Activated CD4-positive, alpha-beta T cell treated with anti-CD3 and anti-CD28 coated beads for 36 hours (primary cell): ENCODE data around the gene PAMR1. TPM values are rescaled to one million over a fixed set of nuclear protein-coding genes. Genes with fewer than 3 reads are reported as not detected.

Source experiments
- ATAC-seq: fragments of 200-7000 bp; cut with Tn5 transposase; one replicate; pipeline ENCODE4 v1.10.0; 2021; ENCODE audit warnings: mild to moderate bottlenecking, moderate library complexity
- CTCF ChIA-PET: fragments of 350-600 bp; sonication (Branson Sonifier 250); formaldehyde crosslinking; loops from one replicate; lab custom pipeline; 2021; ENCODE audit warnings: antibody characterized with exemption; lab: Charles Lee
- POLR2A ChIA-PET: fragments of 350-600 bp; sonication (Branson Sonifier 250); formaldehyde crosslinking; loops from one replicate; lab custom pipeline; 2021; ENCODE audit warnings: antibody characterized with exemption, inconsistent platforms; lab: Charles Lee
- DNase-seq: peaks from one replicate; pipeline ENCODE4 v3.0.0-alpha.2; 2020
- H3K27ac Mint-ChIP-seq: one replicate; pipeline ENCODE4 v1.8.0; 2021; ENCODE audit warnings: mixed read lengths
- H3K27me3 Mint-ChIP-seq: one replicate; pipeline ENCODE4 v1.8.0; 2021; ENCODE audit warnings: mixed read lengths
- H3K36me3 Mint-ChIP-seq: one replicate; pipeline ENCODE4 v1.8.0; 2021; ENCODE audit warnings: low read depth, mixed read lengths
- H3K4me1 Mint-ChIP-seq: one replicate; pipeline ENCODE4 v1.8.0; 2021; ENCODE audit warnings: mixed read lengths
- H3K4me3 Mint-ChIP-seq: one replicate; pipeline ENCODE4 v1.8.0; 2021; ENCODE audit warnings: mild to moderate bottlenecking, moderate library complexity, mixed read lengths
- H3K9me3 Mint-ChIP-seq: one replicate; pipeline ENCODE4 v1.8.0; 2021; ENCODE audit warnings: low read depth, mixed read lengths
- intact Hi-C, 2 experiments: fragments of 100-400 bp; cut with DNase I in 1 of 2; cut with micrococcal nuclease in 1 of 2; formaldehyde crosslinking; loops; one replicate each; pipeline versions ENCODE4 v1.14.2 to v1.15.1; 2022 to 2024; cut with DNase I, micrococcal nuclease
- total RNA-seq, 2 experiments: library from RNA; stranded (reverse); gene quantifications; one replicate each; pipeline ENCODE4 v1.2.3, GENCODE V29; 2021

PAMR1 gene
- total RNA-seq, 2 experiments from 2014 or later, result not detected

DNA sequence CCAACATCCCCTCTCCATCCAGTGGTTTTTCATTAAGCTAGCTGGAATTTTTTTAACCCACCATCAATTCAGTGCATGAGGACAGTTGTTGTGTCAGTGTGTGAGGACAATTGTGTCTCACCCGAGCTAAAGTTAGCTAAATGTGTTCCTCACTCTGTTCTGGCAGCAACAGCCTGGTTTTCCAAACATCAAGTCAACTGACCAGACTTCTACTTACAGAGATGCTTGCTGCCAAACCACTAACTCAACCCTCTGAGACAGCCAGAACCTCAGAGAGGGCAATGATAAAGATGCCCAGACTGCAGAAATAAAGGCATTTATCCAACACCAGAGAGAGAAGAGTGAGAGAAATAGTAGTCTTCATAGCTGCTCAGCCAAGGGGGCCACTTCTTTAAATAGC lies 6.7 kb downstream of the PAMR1 start:
- no peak overlapping the region for H3K4me3 Mint-ChIP-seq
- ATAC-seq (no peak), DNase-seq (no peak)
- H3K27ac Mint-ChIP-seq, result no peak overlapping the region
- ChIA-PET POLR2A (no interaction called here), CTCF (no interaction called here)
- H3K9me3 Mint-ChIP-seq, result no peaks in the 10 kb centered on the region
- H3K4me1 Mint-ChIP-seq, result no peaks in the 10 kb centered on the region
- H3K36me3 Mint-ChIP-seq, result no peaks in the 10 kb centered on the region
- intact Hi-C loops, result no loop called here
- peaks cover 38% of the 10 kb centered on the region for H3K27me3 Mint-ChIP-seq

DNA sequence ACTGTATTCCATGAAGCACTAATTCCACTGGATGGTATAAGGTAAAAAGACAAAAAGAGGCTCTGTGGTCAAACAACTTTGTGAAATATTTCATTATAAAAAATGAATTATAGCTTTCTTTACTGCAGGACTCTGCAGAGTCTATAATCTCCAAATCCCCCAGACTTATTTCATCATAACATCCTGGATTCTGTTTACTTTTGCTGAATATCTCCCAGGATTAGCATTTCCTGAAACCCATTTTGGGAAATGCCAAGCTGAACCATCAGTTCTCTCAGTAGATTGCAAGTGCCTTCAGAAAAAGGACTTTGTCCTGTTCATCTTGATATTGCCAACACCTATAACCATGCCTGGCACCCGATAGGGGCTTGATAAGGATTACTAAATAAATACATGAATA lies 7.9 kb downstream of the PAMR1 start:
- H3K36me3 Mint-ChIP-seq, result no peaks in the 10 kb centered on the region
- H3K9me3 Mint-ChIP-seq, result no peaks in the 10 kb centered on the region
- no peaks in the 10 kb centered on the region for H3K4me1 Mint-ChIP-seq
- ATAC-seq, result no peak
- POLR2A ChIA-PET, result no interaction called here
- H3K4me3 Mint-ChIP-seq, result no peak overlapping the region
- DNase-seq, result no peak
- CTCF ChIA-PET, result interaction anchor here (0.6 kb wide), 1 partner anchor 956 kb away, joined by 3 read pairs; no protein-coding TSS in a partner anchor
- intact Hi-C loops, result no loop called here
- H3K27me3 Mint-ChIP-seq, result peaks cover 32% of the 10 kb centered on the region
- no peak overlapping the region for H3K27ac Mint-ChIP-seq

DNA sequence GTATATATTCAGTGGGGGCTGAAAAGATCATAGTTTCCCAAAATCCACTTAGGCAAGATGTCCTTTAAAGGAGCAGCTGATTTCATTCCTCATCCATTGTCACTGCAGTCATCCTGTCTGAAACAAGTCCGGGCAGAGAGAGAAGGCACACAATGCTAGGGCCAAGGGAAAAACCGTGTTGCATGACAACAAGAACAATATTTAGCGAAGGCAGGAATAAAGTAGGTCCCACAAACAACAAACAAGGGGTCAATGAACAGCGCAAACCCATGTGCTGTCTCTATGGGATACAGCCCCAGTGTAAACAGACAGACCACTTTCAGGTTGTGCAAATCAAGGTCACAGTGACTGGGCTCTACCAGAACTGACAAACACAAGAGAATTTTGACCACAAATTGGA lies 9.0 kb downstream of the PAMR1 start:
- no peak for DNase-seq
- no peaks in the 10 kb centered on the region for H3K36me3 Mint-ChIP-seq
- no peak overlapping the region for H3K4me3 Mint-ChIP-seq
- intact Hi-C loops, result no loop called here
- ChIA-PET POLR2A (no interaction called here), CTCF (no interaction called here)
- no peaks in the 10 kb centered on the region for H3K4me1 Mint-ChIP-seq
- peaks cover 31% of the 10 kb centered on the region for H3K27me3 Mint-ChIP-seq
- ATAC-seq, result no peak
- no peak overlapping the region for H3K27ac Mint-ChIP-seq
- no peaks in the 10 kb centered on the region for H3K9me3 Mint-ChIP-seq

DNA sequence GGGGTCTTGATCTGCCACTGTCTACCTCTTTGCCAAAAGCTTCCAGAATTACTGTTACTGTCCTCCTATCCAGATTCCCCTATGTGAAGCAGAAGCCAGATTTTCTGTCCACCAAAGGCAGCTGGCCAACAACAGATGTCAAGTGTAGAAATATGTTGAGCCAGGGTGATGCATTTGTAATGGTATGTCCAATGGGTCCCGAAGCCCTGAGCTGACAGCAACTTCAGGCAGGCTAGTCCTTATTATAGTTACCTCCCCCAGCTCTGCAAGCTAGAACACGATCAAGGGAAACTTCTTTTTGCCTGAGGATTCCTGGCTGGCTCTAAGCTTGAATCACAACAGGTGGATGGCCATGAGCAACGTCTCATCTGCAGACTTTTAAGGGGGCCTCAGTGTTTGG lies 10.2 kb downstream of the PAMR1 start:
- no peaks in the 10 kb centered on the region for H3K36me3 Mint-ChIP-seq
- H3K4me3 Mint-ChIP-seq, result no peak overlapping the region
- CTCF ChIA-PET, result no interaction called here
- no peak for DNase-seq
- intact Hi-C loops, result no loop called here
- POLR2A ChIA-PET, result no interaction called here
- no peaks in the 10 kb centered on the region for H3K4me1 Mint-ChIP-seq
- ATAC-seq, result no peak
- H3K27ac Mint-ChIP-seq, result no peak overlapping the region
- H3K9me3 Mint-ChIP-seq, result no peaks in the 10 kb centered on the region
- H3K27me3 Mint-ChIP-seq, result peaks cover 31% of the 10 kb centered on the region

DNA sequence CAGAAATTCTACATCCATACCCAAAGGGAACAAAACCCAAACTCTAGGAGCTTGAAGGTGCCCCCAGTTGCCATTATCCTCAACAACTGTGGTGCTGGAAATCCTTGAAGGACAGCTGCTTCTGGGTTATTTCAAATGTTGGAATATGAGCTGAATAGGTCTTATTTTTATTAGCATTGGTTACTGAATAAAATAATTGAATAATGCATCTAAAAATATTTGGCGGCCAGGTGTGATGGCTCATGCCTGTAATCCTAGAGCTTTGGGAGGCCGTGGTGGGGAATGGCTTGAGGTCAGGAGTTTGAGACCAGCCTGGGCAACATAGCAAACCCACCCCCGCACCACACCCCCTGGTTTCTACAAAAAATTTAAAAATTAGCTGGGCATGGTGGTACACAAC lies 10.9 kb downstream of the PAMR1 start:
- intact Hi-C loops, result no loop called here
- no peak for DNase-seq
- no peaks in the 10 kb centered on the region for H3K9me3 Mint-ChIP-seq
- H3K36me3 Mint-ChIP-seq, result no peaks in the 10 kb centered on the region
- ChIA-PET CTCF (no interaction called here), POLR2A (no interaction called here)
- ATAC-seq, result no peak
- H3K27ac Mint-ChIP-seq, result no peak overlapping the region
- no peaks in the 10 kb centered on the region for H3K4me1 Mint-ChIP-seq
- peaks cover 30% of the 10 kb centered on the region for H3K27me3 Mint-ChIP-seq
- no peak overlapping the region for H3K4me3 Mint-ChIP-seq

DNA sequence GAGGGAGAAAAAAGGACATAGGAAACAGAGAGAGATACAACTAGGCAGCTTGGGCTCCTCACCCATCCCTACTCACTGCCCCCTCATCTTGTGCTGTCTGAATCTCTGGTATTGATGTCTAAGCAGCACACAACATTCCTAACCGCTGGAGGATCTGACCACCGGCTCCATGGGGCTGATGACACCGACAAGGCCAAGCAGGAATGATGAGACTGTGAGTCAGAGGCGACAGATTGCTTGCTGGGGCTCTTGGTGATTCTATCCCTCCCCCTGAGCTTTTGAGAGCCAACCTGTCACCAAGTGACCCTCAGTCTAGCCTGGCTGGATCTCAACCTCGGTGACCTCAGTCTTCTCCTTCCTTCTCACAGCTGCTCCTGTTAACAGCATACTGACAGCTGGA lies 13.8 kb downstream of the PAMR1 start:
- DNase-seq (no peak), ATAC-seq (no peak)
- Mint-ChIP-seq H3K4me3 (no peak overlapping the region), H3K36me3 (no peaks in the 10 kb centered on the region), H3K9me3 (peaks cover 4% of the 10 kb centered on the region), H3K27me3 (peaks cover 28% of the 10 kb centered on the region), H3K4me1 (no peaks in the 10 kb centered on the region), H3K27ac (no peak overlapping the region)
- ChIA-PET POLR2A (no interaction called here), CTCF (no interaction called here)
- intact Hi-C loops, result no loop called here

DNA sequence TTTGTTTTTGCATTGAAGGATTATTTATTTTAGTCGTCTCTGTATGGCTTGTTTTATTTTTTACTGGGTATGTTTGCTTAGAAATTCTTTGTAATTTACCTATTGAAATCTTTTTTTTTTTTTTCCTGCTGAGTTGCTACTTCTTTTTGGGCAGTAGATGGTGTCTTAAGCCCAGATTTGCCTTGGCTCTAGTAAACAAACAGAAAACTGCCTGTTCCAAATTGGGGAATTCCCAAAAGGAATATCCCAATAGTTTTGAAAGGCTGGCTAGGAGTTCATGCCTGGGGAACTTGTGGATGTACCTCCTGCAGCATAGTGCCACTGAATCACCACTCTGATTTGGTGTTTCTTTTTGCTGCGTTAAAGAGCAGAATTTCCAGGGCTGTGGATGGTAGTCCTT lies 17.7 kb downstream of the PAMR1 start:
- Mint-ChIP-seq H3K27ac (no peak overlapping the region), H3K36me3 (no peaks in the 10 kb centered on the region), H3K4me3 (no peak overlapping the region), H3K27me3 (peaks cover 17% of the 10 kb centered on the region), H3K9me3 (peaks cover 6% of the 10 kb centered on the region), H3K4me1 (no peaks in the 10 kb centered on the region)
- no peak for ATAC-seq
- intact Hi-C loops, result no loop called here
- no peak for DNase-seq
- CTCF ChIA-PET, result no interaction called here
- POLR2A ChIA-PET, result no interaction called here

DNA sequence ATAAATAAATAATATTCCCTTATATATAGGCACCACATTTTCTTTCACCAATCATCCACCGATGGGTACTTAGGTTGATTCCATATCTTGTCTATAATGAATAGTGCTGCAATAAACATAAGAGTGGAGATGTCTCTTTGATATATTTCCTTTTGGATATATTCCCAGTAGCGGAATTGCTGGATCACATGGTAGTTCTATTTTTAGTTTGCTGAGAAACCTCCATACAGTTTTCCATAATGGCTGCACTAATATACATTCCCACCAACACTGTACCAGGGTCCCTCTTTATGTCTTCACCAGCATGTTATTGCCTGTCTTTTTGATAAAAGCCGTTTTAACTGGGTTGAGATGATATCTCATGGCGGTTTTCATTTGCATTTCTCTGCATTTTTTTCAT lies 23.6 kb downstream of the PAMR1 start:
- no peak for DNase-seq
- intact Hi-C loops, result no loop called here
- Mint-ChIP-seq H3K27me3 (no peaks in the 10 kb centered on the region), H3K4me1 (no peaks in the 10 kb centered on the region), H3K4me3 (no peak overlapping the region), H3K36me3 (no peaks in the 10 kb centered on the region), H3K9me3 (peaks cover 2% of the 10 kb centered on the region), H3K27ac (no peak overlapping the region)
- ChIA-PET POLR2A (no interaction called here), CTCF (interaction anchor here (2.0 kb wide), 1 partner anchor 16 kb away, joined by 5 read pairs; no protein-coding TSS in a partner anchor)
- ATAC-seq, result no peak

DNA sequence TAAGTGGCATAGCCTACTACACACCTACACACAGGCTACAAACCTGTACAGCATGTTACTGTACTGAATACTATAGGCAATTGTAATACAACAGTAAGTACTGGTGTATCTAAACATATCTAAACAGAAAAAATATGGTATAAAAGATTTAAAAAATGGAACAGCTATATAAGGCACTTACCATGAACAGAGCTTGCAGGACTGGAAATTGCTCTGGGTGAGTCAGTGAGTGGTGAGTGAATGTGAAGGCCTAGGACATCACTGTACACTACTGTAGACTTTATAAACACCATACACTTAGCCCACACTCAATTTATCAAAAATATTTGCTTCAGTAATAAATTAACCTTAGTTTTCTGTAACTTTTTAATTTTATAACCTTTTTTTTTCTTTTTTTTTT lies 24.7 kb downstream of the PAMR1 start:
- Mint-ChIP-seq H3K27me3 (no peaks in the 10 kb centered on the region), H3K36me3 (no peaks in the 10 kb centered on the region), H3K27ac (no peak overlapping the region), H3K4me3 (no peak overlapping the region), H3K9me3 (no peaks in the 10 kb centered on the region), H3K4me1 (no peaks in the 10 kb centered on the region)
- intact Hi-C loops, result no loop called here
- DNase-seq (no peak), ATAC-seq (no peak)
- ChIA-PET POLR2A (interaction anchor here (0.7 kb wide), 1 partner anchor 101 kb away, joined by 6 read pairs; no protein-coding TSS in a partner anchor), CTCF (no interaction called here)

DNA sequence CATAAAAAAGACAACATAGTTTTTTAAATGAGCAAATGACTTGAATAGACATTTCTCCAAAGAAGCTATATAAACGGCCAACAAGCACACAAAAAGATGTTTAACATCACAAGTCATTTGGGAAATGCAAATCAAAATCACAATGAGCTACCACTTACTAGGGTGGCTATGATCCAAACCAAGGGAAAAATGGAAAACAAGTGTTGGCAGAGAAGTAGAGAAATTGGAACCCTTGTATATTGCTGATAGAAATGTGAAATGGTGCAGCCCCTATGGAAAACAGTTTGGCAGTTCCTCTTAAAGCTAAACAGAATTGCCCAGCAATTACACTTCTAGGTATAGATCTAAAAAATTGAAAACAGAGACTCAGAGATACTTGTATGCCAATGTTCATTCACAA lies 29.0 kb downstream of the PAMR1 start:
- ATAC-seq, result no peak
- CTCF ChIA-PET, result interaction anchor here (0.7 to 3.0 kb wide), 3 partner anchors 9 to 81 kb away, joined by 3 to 10 read pairs (median 4); no protein-coding TSS in a partner anchor
- no peak for DNase-seq
- POLR2A ChIA-PET, result no interaction called here
- no peaks in the 10 kb centered on the region for H3K4me1 Mint-ChIP-seq
- intact Hi-C loops, result no loop called here
- H3K36me3 Mint-ChIP-seq, result no peaks in the 10 kb centered on the region
- H3K4me3 Mint-ChIP-seq, result no peak overlapping the region
- H3K27me3 Mint-ChIP-seq, result peaks cover 11% of the 10 kb centered on the region
- H3K9me3 Mint-ChIP-seq, result no peaks in the 10 kb centered on the region
- no peak overlapping the region for H3K27ac Mint-ChIP-seq

DNA sequence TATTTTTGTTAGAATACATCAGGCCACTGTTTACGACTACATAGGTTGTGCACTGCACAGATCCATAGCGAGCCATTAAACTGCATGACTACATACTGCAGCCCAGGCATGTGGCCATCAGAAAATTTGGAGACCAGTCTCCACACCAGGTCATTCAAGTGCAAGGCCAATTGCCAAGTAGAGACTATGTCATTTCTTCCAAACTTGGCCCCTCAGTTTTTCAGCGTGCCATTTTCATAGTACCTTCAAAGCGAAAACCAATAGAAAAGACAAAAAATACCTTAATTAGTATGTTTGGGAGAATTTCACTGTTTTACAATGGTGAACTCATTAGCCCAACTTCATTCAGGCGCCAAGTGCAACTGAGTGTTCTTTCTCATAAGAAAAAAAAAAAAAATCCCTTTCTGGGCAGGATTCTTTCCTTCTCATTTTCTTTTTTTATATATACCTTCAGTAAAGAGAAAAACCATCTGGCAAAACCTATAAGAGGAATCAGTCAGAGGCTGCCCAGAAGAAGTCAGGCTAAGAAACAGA lies 30.4 kb downstream of the PAMR1 start:
- ChIA-PET POLR2A (no interaction called here), CTCF (no interaction called here)
- DNase-seq, result no peak
- intact Hi-C loops, result no loop called here
- no peaks in the 10 kb centered on the region for H3K4me1 Mint-ChIP-seq
- H3K36me3 Mint-ChIP-seq, result no peaks in the 10 kb centered on the region
- no peak overlapping the region for H3K27ac Mint-ChIP-seq
- no peak for ATAC-seq
- H3K27me3 Mint-ChIP-seq, result peaks cover 13% of the 10 kb centered on the region
- H3K9me3 Mint-ChIP-seq, result no peaks in the 10 kb centered on the region
- H3K4me3 Mint-ChIP-seq, result no peak overlapping the region

DNA sequence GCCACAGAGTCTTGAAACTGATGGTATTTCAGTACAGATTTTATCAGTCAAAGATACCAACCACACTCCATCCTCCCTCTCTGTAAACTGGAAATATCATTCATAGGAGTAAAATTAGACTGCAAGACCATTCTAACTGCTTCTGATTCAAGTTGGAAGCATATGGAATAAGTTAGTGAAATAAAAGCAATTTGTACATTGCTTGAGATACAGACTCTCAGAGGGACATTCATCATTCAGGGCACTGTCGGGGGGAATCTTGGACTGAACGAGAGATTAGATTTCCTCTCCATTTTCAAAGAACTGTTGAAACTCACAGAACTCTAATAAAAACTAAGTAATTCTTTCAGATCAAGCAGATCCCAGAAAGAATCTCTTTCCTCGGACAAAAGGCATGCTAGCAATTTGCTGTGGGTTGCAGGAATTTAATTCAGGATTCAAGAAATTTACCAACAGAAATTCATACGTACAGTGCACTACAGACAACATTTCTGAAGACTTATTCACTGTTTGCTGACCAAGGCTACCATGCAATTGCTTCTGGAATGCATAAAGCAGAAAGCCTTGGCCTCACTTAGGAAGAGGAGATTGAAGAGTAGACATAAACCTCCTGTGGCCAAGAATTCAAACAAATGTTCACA lies 34.1 kb downstream of the PAMR1 start:
- H3K4me1 Mint-ChIP-seq, result no peaks in the 10 kb centered on the region
- intact Hi-C loops, result no loop called here
- DNase-seq (no peak), ATAC-seq (no peak)
- H3K9me3 Mint-ChIP-seq, result no peaks in the 10 kb centered on the region
- ChIA-PET CTCF (no interaction called here), POLR2A (no interaction called here)
- no peak overlapping the region for H3K4me3 Mint-ChIP-seq
- no peaks in the 10 kb centered on the region for H3K36me3 Mint-ChIP-seq
- peaks cover 20% of the 10 kb centered on the region for H3K27me3 Mint-ChIP-seq
- no peak overlapping the region for H3K27ac Mint-ChIP-seq
